ENCODE data around the gene TMED3. TPM values are rescaled to one million over a fixed set of nuclear protein-coding genes. Genes with fewer than 3 reads are reported as not detected.
A peak's percentile ranks its signal among the peaks of the same experiment; 100 is the strongest.

The TMED3 gene
- total RNA-seq, result 129 and 134 TPM in 2 replicates
- 212 TPM for polyA plus RNA-seq (2012)

GRCh38 chr15:79310985-79311900 is at the start of gene TMED3:
TSS of gene TMED3 (plus strand) at chr15:79311112. CDS start at chr15:79311250, 138 bp downstream.
- DNase-seq (ENCODE audit: low read depth), result peak; percentile 86

- no peak for DNase-seq (ENCODE audit: low read depth)
Observed at GRCh38 chr15:79261836-79262235, 49.1 kb upstream of the TMED3 start.

DNA sequence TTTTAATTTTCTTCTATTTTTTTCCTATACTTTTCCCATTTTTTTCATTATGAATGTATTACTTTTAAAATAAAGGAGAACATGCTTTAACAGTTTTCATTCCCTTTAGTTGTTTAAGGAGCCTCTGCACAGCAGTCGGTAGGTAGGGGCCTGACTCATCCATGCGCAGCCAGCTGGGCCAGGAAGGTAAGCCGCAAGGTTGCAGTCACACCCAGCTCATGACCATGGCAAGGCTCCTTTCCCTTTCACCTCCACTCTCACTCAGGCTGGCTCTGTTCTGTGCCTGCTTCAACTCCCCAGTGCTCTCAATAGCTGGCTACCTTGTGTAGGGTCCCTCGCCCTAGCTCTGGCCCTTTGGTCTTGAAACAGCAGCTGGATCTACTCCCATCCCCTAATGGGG is 45.7 kb upstream of the TMED3 start:
- no peak for DNase-seq (ENCODE audit: low read depth)

- DNase-seq (ENCODE audit: low read depth), result no peak
Observed at GRCh38 chr15:79265987-79266579, 44.8 kb upstream of the TMED3 start.

DNA sequence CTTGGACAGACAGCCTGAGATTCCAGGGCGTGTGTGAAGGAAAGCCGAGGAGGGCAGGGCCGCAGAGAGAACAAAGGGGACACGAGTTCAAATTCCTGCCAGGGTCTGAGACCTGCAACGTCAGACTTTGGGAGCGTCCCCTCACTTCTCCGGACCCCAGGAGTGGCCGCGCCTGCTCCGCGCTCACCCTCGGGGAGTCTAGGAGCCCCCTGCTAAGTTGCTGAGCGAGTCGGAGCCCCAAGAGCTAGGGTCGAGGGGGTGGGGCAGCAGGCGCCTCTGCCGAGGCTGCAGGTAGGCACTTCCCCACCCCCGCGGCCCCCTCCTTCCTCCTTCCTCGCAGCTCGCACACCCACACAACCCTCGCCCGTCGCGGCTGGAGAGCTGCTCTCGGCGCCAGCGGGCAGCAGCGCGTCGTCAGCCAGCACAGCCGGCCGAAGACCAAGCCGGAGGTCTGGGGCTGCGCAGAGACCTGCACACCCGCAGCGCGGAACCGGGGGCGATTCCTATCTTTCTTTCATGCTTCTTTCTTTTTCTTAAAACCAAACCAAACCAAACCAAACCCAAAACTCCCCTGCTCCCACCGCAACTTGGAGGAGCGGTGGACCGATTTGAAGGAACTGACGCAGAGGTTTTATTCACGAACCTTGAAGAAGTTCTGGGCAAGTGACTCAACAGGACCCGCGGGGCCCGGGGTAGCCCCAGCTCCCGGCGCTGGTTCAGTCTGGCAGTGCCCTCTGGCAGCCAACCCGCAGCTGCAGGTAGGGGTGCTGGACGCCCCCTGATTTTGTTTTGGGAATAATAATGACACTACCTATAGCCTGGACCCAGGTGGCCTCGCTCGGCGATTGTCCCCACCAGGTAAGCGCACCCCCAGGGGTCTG is 28.3 kb upstream of the TMED3 start, which contains the start of gene ANKRD34C:
Gene ANKRD34C (plus strand): TSS at position 352 of the 881 bp plus-strand sequence. CDS start 10,563 bp downstream, outside the sequence.
- DNase-seq (ENCODE audit: low read depth), result no peak

DNA sequence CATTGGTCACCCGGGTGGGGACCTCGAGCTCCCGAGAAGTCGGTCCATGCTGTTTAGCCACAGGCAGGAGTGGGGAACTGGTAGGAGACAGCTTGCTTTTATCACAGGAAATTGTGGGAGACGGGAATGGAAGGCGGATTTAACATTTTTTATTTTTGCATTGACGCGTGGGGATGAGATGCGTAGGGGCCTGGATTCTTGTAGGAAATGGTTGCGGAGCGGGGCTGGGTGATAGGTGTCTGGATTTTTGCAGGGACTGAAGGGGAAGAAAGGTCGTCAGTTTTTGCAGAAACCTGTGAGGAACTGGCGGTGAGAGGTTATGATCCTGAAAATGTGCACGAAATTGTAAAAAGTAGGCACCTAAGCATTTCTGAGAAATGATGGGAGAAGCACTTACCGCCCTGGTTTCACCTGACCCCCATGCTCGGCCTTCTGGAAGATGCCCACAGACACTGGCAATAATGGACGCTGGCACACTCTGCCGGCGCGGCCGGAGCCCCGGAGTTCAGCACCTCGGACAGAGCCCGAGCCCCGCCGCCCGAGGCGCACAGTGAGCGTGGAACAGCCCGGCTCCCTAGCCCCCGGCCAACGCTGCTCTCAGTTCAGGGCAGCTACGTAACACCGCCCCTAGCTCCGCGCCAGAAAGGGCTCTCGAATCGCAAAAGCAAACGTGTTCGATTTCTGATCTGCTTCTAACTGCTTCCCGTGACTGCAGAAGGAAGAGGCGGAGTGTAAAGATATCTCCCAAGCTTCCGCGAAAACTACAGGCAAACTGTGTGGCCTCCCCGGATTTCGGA is 27.5 kb upstream of the TMED3 start:
- DNase-seq (ENCODE audit: low read depth), result peak; percentile 62

GRCh38 chr15:79290642-79291275 is 20.2 kb upstream of the TMED3 start:
- no peak for DNase-seq (ENCODE audit: low read depth)

GRCh38 chr15:79292011-79292410 is 18.9 kb upstream of the TMED3 start:
- no peak for DNase-seq (ENCODE audit: low read depth)

DNA sequence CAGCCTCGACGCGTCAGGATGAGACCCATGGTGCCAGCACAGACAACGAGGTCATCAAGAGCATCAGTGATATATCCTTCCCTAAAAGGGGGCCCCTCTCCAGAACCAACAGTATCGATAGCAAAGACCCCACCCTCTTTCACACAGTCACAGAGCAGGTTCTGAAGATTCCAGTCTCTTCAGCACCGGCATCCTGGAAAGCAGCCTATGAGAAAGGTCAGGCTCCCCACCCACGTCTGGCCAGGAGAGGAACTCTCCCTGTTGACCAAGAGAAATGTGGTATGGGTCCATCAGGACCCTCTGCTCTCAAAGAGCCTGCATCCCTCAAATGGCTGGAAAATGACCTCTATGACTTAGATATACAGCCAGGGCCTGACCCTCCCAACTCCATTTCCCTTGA is 16.8 kb upstream of the TMED3 start:
- no peak for DNase-seq (ENCODE audit: low read depth)

DNA sequence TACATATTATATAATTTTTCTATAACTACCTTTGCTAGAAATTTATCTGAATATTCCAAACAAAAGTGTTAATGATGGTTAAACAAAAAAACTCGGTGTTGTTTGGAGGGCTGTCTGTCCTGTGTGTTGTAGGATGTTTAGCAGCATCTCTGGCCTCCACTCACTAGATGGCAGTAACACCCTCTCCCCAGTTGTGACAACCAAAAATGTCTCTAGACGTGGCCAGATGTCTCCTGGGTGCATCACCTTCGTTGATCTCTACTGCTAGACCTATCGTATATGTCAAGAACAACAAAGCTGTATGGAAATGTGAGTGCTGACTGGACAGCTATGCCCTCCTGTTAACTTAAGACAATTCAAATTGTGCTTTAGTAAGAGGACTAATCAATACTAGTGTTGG is 14.3 kb upstream of the TMED3 start:
- no peak for DNase-seq (ENCODE audit: low read depth)

- DNase-seq (ENCODE audit: low read depth), result no peak
Observed at GRCh38 chr15:79299126-79299840, 11.6 kb upstream of the TMED3 start.

GRCh38 chr15:79299841-79300235 is 11.1 kb upstream of the TMED3 start:
- DNase-seq (ENCODE audit: low read depth), result no peak

DNA sequence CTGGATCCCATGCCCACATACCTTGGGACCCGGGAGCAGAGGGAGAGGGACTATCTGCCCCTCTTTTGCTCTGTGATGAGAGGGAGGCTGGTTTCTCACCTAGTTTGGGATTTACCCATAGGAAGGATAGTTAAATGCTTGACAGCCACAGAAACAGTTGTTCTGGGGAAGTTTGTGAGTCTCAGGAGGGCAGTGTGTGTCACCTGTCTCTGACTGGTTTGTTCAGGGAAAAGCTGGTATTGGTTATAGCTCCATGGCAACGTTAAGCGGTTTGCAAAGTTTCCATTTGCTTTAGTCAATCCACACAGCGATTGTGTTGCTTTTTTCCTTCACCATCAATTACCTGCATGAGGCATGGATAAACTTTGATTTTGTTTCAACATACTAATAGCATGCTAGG is 3.7 kb upstream of the TMED3 start:
- no peak for DNase-seq (ENCODE audit: low read depth)

DNA sequence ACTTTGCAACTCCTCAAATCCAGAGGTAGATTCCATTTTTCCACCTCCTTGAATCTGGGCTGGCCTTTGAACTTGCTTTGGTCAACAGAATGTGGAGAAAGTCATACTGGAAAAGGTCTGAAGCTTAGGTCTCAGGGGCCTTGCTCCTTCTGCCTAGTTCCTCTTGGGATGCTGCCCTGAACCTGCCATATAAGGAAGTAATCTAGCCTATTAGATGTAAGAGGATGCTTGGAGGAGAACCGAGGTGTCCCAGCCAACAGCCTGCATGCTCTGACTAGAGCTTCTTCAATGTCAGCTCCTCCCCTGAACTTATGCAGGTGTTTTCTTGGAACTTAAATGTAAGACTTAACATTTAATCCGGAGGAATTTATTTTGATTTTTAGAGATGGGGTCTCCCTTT is 2.0 kb upstream of the TMED3 start:
- DNase-seq (ENCODE audit: low read depth), result no peak

DNA sequence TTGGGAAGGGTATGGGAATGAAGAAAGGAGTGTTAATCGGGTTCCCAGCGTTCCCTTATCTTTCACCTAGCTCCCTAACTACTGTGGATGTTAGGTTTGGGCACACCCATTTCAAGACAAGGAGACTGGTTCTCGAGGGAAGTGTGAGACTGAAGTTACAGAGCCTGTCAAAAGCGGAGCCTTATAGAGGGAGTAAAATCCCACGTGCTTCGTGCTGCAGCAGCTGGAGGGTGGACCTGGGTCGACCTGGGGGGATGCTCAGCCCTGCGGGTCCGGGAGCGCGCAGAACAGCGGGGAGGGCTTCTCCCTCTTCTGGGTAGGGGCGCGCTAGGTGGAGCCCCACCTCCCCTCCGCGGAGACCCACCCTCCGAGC is 314 bp upstream of the TMED3 start:
- DNase-seq (ENCODE audit: low read depth), result no peak

GRCh38 chr15:79311901-79312553 is 1.1 kb downstream of the TMED3 start:
- DNase-seq (ENCODE audit: low read depth), result no peak

DNA sequence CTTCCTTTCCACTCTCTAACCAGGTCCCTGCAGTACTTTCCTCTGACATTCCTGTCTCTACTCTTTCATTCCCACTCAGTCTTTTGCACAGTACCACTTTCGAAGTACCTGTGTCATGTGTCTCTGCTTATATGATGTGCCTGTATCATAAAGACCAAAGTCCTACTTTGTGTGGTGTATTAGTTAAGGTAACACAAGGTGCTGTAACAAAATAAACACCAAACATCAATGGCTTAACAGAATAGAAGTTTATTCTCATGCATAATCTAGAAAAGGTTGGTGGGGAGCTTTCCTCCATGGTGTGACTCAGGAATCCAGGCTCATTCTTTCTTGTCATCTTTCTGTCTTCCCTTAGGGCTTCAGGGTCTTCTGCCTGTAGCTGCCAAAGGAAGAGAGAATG is 3.3 kb downstream of the TMED3 start:
- no peak for DNase-seq (ENCODE audit: low read depth)

- no peak for DNase-seq (ENCODE audit: low read depth)
Observed at GRCh38 chr15:79314811-79315210, 3.9 kb downstream of the TMED3 start.
